Left ventricle myocardium superior (tissue), 1 donor: ENCODE measurements around the gene MKRN2OS. TPM values are rescaled to one million over a fixed set of nuclear protein-coding genes. Genes with fewer than 3 reads are reported as not detected.
A peak's percentile ranks its signal among the peaks of the same experiment; 100 is the strongest.
"Not testable (repeated sequence)": the region's sequence is repeated elsewhere in the genome, so short reads cannot be mapped to it uniquely, and the experiment has no call there.

Experiments used
- ATAC-seq: fragments of 200-7000 bp; cut with Tn5 transposase; one replicate; pipeline ENCODE4 v1.9.1; 2020; ENCODE audit warnings: mild to moderate bottlenecking, moderate library complexity
- DNase-seq: peaks from one replicate; pipeline ENCODE4 v3.0.0-alpha.2; 2020
- intact Hi-C: fragments of 100-400 bp; cut with micrococcal nuclease; formaldehyde crosslinking; loops from one replicate; pipeline ENCODE4 v1.11.0; 2022
- total RNA-seq: library from RNA; stranded (reverse); fragmentation: NEBNext Ultra II Directional; extraction: Animal tissue kit (Norgen Biotek cat#: 25700); gene quantifications from one replicate; pipeline ENCODE4 v1.2.1, GENCODE V29; 2021
- donor health status: DM: no; HTN: yes; CAD: no; lungs with severe emphysema.

The MKRN2OS gene
- total RNA-seq, 1 donor from 2014 or later: not detected

DNA sequence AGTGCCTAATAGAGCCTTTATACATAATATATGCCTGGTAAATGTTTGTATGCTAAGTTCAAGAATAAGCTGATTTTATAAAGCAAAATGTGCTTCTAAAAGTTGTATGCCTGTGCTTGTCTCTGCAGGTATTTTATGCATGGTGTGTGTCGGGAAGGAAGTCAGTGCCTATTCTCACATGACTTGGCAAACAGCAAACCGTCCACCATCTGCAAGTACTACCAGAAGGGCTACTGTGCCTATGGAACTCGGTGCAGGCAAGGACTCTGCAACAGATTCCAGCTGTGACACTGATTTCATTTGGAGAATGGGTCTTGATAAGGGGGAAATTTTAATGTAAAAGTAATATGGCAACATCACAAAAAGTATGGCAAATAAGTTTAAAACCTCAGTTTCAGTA is 23.4 kb upstream of the MKRN2OS start:
- intact Hi-C loops: no loop called here
- ATAC-seq (peak; percentile 58), DNase-seq (no peak)

DNA sequence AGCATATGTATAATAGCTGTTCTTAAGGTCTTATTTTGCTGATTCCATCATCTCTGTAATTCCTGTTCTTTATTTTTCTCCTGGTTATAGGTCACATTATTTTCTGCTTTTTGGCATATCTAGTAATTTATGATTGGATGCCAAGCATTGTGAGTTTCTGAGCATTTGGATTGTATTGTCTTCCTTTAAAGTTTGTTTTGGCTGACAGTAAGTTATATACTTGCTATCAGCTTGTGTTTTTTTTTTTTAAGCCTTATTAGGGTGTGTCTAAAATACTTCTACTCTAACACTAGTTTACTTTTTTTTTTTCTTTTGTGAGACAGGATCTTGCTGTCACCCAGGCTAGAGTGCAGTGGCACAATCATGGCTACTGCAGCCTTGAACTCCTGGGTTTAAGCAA is 21.7 kb upstream of the MKRN2OS start:
- intact Hi-C loops: no loop called here
- ATAC-seq: no peak
- no peak for DNase-seq

DNA sequence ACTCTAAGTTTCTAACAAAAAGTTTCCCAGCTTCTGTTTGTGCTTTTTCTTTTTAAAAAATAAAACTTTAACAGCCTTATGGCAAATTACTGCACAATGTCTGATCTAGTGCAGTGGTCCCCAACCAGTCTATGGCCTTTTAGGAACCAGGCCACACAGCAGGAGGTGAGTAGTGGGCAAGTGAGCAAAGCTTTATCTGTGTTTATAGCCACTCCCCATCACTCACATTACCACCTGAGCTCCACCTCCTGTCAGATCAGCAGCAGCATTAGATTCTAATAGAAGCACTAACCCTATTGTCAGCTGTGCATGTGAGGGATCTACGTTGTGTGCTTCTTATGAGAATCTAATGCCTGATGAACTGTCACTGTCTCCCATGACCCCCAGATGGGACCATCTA is 17.2 kb upstream of the MKRN2OS start:
- intact Hi-C loops: no loop called here
- no peak for DNase-seq
- ATAC-seq: no peak

DNA sequence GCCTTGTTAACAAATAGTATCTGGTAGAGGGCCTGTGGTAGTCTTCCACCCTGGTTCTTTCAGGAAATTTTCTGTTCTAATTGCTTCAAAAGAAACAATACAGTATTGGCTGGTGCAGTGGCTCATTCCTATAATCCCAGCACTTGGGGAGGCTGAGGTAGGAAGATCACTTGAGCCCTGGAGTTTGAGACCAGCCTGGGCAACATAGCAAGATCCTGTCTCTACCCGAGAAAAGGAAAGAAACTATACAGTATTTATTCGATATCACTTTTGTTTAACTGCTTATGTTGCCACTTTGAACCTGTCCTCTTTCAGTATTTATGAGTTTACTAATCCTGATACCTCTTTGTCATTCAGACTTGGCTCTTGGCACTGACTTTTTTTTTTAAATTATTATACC is 16.1 kb upstream of the MKRN2OS start:
- no peak for DNase-seq
- no peak for ATAC-seq
- intact Hi-C loops: no loop called here

DNA sequence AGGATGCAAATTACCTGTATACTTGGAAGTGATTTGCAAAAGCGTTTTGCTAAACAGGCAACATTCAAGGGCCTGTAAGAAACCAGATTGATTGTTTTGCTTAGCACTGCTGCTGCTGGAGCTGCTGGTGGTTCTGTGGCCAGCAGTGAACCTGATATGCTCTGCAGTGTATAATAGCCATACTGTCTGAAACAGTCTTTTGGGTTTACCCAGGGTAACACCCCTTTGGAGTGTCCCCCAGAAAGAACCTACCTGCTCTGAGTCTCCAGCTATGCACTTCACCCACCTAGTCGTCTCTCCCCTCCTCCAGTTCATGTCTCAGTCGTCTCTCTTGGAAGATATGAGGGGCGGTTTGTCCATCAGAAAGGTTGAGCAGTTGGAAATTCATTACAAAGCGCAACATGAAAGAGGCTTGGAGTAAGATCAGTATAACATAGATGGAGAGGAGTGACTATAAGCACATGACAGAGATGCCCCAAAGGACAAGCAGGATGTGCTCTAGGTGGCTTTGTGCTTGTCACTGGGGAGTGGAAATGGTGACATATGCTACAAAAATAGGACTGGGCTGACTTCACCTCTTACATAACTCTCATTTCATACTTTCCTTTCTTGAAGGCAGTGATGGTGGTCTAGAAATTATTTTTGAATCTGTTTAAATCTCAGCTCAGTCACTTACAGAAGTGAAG is 15.3 kb upstream of the MKRN2OS start:
- intact Hi-C loops: no loop called here
- ATAC-seq: peak; percentile 18
- DNase-seq: no peak

DNA sequence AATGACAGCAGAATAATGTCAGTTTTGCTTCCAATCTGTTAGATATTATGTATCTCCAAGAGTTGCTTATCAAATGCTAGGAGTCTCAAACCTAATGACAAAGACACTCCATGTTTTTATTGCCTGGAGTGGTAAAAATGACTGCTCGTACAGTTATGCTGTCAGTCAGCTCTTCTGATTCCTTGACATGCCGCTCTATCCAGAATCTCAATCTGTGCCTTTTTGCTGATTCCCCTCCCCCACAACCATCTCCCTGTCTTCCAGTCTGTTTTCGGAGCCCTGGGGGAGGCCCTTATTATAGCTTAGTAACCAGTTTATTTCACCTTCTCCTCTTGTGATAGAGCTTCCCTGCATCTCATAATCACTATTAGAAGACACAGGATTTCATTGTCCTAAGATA is 14.2 kb upstream of the MKRN2OS start:
- intact Hi-C loops: no loop called here
- no peak for DNase-seq
- ATAC-seq: no peak

DNA sequence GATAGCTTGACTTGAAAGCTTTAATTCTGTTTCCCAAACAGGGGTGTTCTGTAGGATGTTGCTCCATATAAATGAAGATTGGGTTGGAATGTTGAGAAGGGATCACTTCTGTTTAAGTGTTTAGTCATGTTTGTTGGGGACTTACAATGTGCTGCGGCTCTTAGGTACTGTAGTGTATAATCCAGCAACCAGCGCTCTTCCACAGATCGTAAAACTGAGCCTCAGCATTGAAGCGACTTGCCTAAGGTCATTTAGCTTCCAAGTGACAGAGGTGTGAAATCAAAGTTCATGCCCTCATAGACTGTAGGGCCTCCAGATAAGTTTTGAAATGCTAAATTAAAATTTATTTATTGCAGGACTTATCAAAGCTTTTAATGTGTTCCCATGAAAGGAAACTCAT is 13.4 kb upstream of the MKRN2OS start:
- DNase-seq: no peak
- ATAC-seq: no peak
- intact Hi-C loops: no loop called here

DNA sequence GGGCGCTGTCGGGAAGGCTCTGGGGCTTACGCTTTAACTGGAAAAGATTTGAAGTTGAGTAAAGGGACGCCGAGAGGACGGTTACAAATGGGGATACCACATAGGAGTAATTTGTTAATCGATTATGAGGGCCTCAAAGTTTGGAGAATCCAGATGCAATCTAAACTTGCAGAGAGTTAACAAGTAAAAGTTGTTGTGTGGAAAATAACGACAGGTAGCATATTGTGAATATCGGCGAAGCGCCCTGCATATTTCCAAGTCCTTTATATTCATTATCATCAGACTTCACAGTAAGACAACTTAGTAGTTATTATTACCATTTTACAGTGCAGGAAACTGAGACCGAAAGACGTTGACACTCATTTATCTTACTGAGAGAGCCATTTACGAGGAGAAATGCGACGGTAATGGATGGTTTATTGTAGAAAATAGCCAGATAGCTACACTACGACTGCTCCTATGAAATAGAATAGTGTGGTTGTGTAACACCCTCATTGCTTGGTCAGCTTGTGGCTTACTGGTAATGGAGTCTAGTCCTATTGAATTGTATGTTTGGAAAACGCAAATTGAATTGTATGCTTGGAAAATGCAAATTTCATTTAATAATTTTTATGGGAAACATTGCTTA is 12.3 kb upstream of the MKRN2OS start:
- intact Hi-C loops: no loop called here
- ATAC-seq (no peak), DNase-seq (no peak)

DNA sequence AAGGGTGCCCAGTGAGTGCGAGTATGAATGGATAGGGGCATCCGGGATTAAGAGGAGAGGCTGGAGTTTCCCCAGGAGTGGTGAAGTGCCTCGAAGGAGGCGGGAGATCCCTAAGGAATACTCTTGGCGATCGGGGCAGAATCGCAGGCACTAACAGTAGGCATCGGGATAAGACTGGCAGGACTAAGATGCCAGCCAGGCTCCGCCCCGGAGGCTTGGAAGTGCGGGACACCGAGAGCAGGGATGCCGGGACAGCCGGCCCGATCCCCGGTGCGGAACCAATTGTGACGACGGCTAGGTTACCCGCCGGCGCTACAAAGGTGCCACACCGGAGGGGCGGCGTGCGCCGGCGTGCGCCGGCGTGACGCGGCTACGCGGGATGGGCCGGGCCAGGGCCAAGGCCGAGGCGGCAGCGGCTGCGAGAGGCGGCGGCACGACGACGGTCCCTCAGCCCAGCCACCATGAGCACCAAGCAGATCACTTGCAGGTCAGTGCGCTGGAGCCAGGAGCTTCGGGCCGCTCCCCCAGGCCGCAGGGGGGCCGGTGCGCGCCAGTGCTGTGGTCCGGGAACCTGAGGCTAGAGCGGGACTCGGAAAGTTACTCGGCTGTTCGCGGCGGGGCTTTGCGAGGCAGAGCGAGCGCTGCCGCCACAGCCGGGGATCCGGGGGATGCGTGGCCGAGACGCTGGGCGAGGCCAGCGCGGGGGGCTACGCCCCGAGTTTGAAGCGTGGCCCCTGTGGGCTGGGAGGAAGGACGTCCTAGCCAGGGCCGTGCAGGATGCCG is 11.6 kb upstream of the MKRN2OS start, which contains the start of gene MKRN2:
Gene MKRN2, plus strand, starts transcription at position 398 of the 783 bp plus-strand sequence. Its CDS starts 64 bp downstream, at position 462.
- peak; percentile 96 for ATAC-seq

DNA sequence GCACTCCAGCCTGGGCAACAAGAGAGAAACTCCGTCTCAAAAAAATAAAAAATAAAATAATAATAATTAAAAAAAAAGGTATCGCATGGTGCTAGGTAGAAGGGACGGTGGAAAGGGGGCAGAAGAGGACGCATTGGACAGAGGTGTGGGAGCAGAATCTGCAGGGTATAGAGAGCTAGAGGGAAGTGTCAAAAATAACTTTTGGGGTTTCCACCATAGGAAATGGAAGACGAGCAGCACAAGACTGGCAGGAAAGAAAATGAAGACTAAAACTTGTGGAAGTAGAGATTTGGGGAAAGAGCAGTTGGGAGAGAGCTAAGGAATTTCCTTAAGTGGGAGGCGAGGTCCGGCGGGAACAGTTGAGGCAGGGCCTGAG is 11.0 kb upstream of the MKRN2OS start:
- peak; percentile 10 for ATAC-seq
- intact Hi-C loops: no loop called here
- DNase-seq: no peak

More for the DNA sequence above, 11.6 kb upstream of the MKRN2OS start, which contains the start of gene MKRN2:
- intact Hi-C loops: no loop called here
- peak; percentile 93 for DNase-seq

DNA sequence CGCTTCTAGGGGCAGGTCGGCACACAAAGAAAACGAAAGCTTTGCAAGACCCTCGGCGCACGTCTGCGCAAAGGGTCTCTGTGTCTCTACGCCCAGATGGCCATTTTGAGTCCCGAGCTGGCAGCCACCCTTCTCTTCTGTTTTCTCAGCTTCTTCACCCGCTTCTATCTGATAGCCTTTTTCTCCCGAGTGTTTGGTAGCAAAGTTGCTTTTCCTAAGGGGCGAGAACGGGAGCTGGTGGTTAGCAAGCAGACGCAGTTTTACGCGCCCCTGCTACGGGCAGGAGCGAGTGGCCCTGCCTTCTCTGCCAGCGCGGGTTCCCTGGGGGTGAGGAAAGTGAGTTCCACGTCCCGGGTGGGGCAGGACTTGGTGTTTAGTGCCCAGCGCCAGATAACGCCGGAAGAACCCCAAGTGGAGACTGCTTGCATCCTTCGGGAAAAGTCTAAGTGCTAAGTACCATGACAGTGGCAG is 8.7 kb upstream of the MKRN2OS start:
- ATAC-seq: no peak
- DNase-seq: peak; percentile 39
- intact Hi-C loops: no loop called here

DNA sequence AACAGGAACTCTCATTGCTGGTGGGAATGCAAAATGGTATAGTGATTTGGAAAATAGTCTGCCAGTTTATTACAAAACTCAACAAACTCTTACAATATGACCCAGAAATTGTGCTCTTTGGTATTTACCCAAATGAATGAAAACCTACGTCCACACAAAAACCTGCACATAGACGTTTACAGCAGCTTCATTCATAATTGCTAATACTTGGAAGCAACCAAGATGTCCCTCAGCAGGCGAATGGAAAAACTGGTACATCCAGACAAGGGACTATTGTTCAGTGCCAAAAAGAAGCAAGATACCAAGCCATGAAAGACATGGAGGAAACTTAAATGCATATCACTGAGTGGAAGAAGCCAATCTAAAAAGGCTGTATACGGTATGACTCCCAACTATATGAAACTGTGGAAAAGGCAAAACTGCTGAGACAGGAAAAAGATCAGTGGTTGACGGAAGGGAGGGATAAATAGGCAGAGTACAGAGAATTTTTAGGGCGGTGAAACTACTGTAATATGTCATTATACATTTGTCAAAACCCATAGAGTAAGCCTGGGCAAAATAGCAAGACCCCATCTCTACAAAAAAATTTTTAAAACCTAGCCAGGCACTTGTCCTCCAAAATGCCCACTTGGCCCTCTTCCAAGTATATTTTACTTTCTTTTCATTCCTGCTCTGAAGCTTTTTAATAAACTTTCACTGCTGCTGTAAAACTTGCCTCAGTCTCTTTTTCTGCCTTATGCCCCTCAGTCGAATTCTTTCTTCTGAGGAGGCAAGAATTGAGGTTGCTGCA is 4.9 kb upstream of the MKRN2OS start:
- intact Hi-C loops: no loop called here

DNA sequence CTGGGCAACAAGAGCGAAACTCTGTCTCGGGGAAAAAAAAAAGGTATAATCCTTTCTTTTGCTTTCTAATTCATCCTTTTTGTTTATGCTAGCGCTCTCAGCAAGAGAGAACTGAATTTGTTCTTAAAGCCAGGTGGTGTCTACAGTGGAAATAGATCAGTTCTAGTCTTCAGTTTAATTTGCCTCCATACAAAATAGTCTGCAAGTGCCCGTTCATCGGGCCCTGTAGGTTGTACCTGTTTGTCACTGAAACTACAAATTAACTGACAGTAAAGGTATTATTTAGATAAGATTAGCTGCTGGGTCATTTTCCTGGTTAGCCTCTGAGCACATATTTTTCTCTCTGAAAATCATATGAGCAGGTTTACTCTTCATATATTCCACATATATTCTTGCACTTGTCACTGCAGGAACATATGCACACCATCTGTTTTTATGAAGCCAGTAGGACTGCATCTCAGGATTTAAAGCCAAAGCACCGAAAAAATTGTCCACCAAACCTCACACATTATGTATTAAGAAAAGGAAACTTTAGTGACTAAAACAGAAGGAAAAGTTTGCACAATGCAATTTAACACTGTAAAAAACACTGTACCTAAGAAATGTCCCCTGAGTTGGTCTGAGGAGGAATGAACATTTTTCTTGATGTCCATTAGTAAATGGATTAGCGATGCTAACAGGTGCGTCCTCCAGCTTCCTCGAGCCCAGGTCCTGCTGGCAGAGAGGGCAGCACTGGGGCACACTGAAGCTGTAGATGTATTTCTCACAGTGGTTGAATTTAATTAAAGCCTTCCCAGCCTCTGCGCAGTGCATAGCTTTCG is 437 bp downstream of the MKRN2OS start:
- DNase-seq (no peak), ATAC-seq (no peak)
- intact Hi-C loops: no loop called here

More for the DNA sequence above, 4.9 kb upstream of the MKRN2OS start:
- ATAC-seq: no peak
- DNase-seq: no peak

DNA sequence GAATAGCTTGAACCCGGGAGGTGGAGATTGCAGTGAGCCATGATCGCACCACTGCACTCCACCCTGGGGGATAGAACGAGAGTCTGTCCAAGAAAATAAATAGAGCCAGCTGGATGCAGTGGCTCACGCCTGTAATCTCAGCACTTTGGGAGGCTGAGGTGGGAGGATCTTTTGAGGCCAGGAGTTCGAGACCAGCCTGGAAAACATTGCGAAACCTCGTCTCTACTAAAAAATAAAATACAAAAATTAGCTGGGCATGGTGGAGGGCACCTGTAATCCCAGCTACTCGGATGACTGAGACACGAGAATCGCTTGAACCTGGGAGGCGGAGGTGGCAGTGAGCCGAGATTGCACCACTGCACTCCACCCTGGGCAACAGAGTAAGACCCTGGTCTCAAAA is 1.8 kb downstream of the MKRN2OS start:
- intact Hi-C loops, DNase-seq, ATAC-seq: not testable (repeated sequence)

DNA sequence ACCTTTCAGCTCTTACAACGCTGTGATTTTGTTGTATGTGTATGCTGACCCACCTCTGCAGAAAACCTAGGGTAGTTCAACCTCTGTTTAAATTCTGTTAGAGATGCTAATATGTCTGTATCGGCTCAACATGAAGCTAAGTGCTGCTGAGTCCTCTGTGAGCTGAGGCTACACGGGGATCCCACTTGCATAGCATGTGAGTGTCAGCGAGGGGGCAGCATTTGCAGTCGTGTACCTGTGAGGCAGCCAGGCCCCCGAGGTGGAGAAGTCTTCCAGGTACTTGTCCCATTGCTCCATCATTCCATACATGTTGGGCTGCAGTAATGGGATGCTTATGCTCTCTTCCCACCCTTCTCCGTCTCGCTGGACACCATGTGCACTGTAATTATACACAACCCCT is 3.7 kb downstream of the MKRN2OS start:
- ATAC-seq (peak; percentile 59), DNase-seq (no peak)
- intact Hi-C loops: no loop called here

DNA sequence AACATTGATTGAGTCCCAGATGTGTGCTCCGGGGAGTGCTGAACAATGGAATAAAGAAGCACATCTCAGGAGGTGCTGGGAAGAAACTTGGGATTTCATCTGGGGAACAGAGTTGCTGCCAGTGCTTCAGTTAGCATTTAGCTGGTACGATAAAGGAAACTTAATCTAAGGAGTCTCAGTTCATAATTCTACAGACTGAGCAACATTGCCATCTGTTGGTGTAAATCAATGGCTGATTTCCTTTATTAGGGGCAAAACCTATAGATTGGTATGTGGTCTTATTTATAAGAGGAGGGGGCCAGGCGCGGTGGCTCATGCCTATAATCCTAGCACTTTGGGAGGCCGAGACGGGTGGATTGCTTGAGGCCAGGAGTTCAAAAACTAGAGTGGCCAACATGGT is 8.9 kb downstream of the MKRN2OS start:
- intact Hi-C loops: no loop called here
- DNase-seq: no peak
- no peak for ATAC-seq

DNA sequence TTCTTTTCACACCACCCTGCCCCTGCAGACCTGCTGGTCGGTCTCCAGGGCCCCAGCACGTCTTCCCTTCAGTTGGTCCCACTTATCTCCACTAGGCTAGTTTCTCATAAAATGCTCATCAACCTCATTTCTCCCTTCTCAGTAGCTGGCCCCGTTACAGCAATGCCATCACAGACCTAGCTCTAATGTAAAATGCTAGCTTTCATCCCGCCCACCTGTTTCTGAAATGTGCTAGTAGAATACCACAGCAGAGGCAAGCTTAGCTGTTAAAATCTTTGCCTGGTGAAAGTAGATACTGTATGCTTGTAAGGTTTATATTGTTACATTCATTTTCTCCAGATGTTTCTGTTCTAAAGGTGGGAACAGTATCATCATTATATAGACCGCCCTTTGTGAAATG is 13.1 kb downstream of the MKRN2OS start:
- no peak for ATAC-seq
- intact Hi-C loops: no loop called here
- no peak for DNase-seq

DNA sequence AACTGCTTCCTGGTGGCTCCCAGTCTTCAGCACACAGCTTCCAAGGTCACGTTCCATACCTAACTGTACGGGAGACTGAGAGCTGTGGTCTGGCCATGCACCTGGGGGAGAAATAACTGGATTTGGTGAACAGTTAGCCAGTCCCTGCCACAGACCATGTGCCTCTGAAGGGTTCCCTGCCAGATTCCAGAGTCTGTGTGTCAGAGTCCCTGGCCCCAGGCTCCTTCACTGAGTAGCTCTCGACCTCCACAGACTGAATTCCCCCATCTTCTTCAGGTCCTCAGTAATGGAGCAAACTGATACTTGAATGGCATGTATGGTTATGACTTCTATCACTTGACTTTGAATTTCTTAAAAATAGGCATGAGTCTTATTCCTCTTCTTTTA is 17.5 kb downstream of the MKRN2OS start:
- ATAC-seq (no peak), DNase-seq (no peak)
- intact Hi-C loops: no loop called here

DNA sequence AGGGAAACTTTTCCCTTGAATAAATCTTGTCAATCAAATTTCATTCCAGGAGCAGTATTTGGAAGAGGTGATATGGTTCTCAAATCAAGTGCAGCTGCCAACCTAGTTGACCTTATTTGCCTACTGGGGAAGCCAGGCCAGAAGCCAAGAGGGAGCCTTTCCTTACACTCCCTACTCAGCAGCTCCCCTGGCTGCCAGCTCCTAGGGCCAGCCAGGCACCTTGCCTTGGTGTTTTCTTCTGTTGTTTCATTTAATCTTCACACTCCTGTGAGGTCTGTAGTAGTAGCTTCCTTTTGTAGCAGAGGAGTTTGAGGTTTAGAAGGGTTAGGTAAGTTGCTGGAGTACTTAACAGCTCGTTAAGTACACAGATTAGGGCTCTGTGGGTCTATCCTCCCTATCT is 22.6 kb downstream of the MKRN2OS start:
- intact Hi-C loops: no loop called here
- ATAC-seq (peak; percentile 94), DNase-seq (peak; percentile 61)
